NT2/D1 (cell line): Measurements from ENCODE around the gene CD164L2.
A peak's percentile ranks its signal among the peaks of the same experiment; 100 is the strongest.
"Not testable (repeated sequence)": the region's sequence is repeated elsewhere in the genome, so short reads cannot be mapped to it uniquely, and the experiment has no call there.

Experiments
- DNase-seq: peaks from one replicate; pipeline ENCODE4 v3.0.0-alpha.2; 2011; ENCODE audit warnings: low read depth, low spot score
- H3K27me3 ChIP-seq: 2 replicates; pipeline ENCODE4 v1.6.0; 2011; ENCODE audit warnings: mild to moderate bottlenecking; ENCODE audit not compliant: insufficient read length, insufficient read depth
- H3K36me3 ChIP-seq: 2 replicates; pipeline ENCODE4 v1.6.1; 2011; ENCODE audit warnings: mild to moderate bottlenecking, low read length, mixed read lengths; ENCODE audit not compliant: insufficient read depth, insufficient read length
- H3K4me1 ChIP-seq: 2 replicates; pipeline ENCODE4 v1.5.1; 2011; ENCODE audit not compliant: insufficient read depth, insufficient read length
- H3K4me3 ChIP-seq: 2 replicates; pipeline ENCODE4 v1.5.1; 2011; ENCODE audit warnings: low read depth; ENCODE audit not compliant: insufficient read length
- H3K9ac ChIP-seq: 2 replicates; pipeline ENCODE4 v1.6.0; 2011; ENCODE audit warnings: low read depth; ENCODE audit not compliant: insufficient read length
- H3K9me3 ChIP-seq: 2 replicates; pipeline ENCODE4 v1.5.1; 2011; ENCODE audit warnings: mild to moderate bottlenecking, low read length; ENCODE audit not compliant: insufficient read depth
- SUZ12 ChIP-seq: IDR thresholded peaks from 2 replicates; pipeline ENCODE4 v1.6.1; 2011; ENCODE audit not compliant: insufficient read length, insufficient read depth; ENCODE audit errors: extremely low read depth
- YY1 ChIP-seq: IDR thresholded peaks from 2 replicates; pipeline ENCODE4 v1.6.1; 2011; ENCODE audit not compliant: insufficient read length, insufficient read depth
- ZNF274 ChIP-seq: IDR thresholded peaks from 2 replicates; pipeline ENCODE4 v1.6.1; 2011; ENCODE audit warnings: mild to moderate bottlenecking, low read depth, low read length

CD164L2 gene

DNA sequence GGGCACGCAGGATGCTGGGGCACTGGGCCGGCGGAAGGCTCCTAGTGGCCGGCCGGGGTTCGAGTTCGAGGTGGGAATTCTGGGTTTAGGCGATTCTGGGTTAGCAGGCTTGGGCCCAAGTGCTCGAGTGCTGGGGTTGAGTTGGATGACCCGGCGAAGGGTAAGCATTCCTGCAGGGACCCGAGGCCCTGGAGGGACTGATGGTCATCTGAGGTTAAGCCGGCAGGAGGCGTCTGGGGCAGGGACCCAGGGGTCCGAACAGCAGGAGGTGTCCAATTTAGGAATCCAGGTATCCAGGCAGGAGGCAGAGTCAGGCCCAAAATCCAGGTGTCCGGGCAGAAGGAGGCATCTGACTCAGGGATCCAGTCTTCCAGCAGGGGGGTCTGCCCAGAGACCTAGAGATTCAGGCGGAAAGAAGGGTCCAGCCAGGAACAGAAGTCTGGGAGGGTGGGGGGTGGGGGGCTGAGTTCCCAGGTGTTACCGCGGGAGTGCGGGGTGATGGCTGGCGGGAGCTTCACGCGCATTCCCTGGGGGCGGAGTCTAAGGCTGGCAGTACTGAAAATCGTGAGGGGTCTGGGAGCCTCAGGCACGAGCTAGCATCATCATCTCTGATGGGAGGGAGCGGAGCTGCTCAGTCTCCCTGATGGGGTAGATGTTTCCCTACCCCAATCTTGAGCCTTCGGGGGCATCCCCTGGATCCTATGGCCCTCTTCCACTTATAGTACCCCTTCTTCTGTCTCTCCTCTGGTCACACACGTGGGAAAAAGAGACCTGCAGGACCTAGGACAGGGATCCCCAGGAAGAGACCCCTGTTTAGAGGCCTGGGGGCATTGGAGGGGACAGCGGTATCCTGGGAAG is 9.9 kb upstream of the CD164L2 start:
- Histone ChIP-seq H3K9ac (peak overlapping the region; percentile 83), H3K27me3 (peaks cover 12% of the 10 kb centered on the region), H3K36me3 (peaks cover 13% of the 10 kb centered on the region), H3K9me3 (no peaks in the 10 kb centered on the region), H3K4me1 (peaks cover 34% of the 10 kb centered on the region), H3K4me3 (peak overlapping the region; percentile 72)
- DNase-seq = no peak
- no peak for TF ChIP-seq ZNF274
- TF ChIP-seq SUZ12 = no peak
- TF ChIP-seq YY1 = no peak

DNA sequence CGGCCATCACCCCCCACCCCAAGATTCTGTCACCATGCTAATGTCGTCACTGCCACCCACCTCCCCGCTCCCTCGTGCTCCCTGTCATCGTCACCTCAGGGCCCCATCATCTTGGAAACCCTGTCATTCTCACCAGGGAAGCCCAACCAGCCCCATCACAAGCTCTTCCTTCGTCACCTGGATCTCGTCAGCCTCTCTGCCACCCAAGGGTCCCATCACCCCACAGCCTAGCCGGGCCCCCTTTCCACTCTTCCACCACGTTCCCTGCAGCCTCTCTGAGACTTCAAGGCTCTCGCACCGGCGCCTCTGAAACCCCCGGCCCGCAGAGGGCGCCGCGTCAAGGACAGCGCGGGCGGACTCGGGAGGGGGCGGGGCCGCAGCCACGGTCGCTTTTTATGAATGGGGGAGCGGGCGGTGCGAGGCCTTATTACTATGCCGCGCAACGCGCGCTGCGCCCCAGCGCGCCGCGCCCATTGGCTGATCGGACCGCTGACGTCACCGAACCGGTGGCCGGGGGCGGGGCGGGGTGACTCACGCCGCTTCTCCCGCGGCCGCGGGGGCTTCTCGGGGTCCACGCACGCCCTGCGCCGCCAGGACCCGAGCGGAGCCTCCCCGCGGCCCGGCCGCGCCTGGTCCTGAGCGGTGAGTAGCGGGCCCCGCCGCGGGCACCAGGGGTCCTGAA is 9.1 kb upstream of the CD164L2 start, which contains the start of gene GPR3:
Gene GPR3, plus strand, starts transcription at position 527 of the 682 bp plus-strand sequence. CDS start 1,177 bp downstream, outside the sequence.
- Histone ChIP-seq H3K4me1 (peaks cover 30% of the 10 kb centered on the region), H3K9me3 (no peaks in the 10 kb centered on the region), H3K36me3 (peaks cover 13% of the 10 kb centered on the region), H3K27me3 (peaks cover 12% of the 10 kb centered on the region), H3K9ac (peak within 1 kb of the TSS; percentile 83), H3K4me3 (peak within 1 kb of the TSS; percentile 72)
- DNase-seq = peak; percentile 96
- TF ChIP-seq ZNF274 (no peak), YY1 (no peak), SUZ12 (no peak)

- Histone ChIP-seq H3K9ac (peak overlapping the region; percentile 58), H3K27me3 (peaks cover 12% of the 10 kb centered on the region), H3K4me1 (peaks cover 27% of the 10 kb centered on the region), H3K9me3 (no peaks in the 10 kb centered on the region), H3K4me3 (no peak overlapping the region), H3K36me3 (peaks cover 13% of the 10 kb centered on the region)
- TF ChIP-seq SUZ12 (no peak), ZNF274 (no peak), YY1 (no peak)
- no peak for DNase-seq
Measured at GRCh38 chr1:27391511-27392095, 8.5 kb upstream of the CD164L2 start.

DNA sequence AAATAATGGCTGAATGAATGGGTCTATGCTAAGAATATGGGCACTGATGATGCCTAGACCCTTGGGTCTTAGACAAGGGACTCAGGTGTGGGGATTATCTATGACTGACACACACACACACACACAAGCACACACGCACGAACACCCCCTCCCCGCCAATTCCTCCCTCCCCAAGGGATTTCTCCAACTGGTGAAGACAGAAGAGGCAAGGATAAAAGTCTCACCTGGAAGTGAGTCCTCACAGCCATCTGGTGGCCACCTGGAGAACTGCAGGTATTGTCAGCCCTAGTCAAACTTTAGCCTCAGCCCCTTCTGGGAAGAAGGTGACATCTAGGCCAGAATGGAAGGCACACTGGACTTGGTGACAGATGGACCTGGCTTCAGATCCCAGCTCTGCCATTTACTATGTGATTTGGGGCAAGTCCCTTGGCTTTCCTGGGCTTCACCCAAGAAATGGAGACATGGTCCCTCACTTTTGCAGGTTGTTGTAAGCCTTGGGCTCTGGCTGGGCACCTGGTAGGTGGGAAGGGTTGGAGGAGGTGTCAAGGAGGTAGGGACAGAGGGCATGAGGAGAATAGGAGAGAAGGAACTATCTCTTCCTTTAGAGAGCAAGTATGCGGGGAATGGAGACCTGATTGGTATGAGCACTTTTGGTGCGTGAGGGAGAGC is 5.3 kb upstream of the CD164L2 start:
- Histone ChIP-seq H3K27me3 (peaks cover 12% of the 10 kb centered on the region), H3K9ac (no peak overlapping the region), H3K36me3 (no peaks in the 10 kb centered on the region), H3K9me3 (no peaks in the 10 kb centered on the region), H3K4me3 (no peak overlapping the region), H3K4me1 (peaks cover 20% of the 10 kb centered on the region)
- no peak for DNase-seq
- TF ChIP-seq ZNF274 (no peak), SUZ12 (no peak), YY1 (no peak)

DNA sequence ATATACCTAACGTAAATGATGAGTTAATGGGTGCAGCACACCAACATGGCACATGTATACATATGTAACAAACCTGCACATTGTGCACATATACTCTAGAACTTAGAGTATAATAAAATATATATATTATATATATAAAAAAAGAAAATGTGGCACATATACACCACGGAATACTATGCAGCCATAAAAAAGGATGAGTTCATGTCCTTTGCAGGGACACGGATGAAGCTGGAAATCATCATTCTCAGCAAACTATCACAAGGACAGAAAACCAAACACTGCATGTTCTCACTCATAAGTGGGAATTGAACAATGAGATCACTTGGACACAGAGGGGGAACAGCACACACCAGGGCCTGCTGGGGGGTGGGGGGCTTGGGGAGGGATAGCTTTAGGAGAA is 1.7 kb upstream of the CD164L2 start:
- not testable (repeated sequence) for H3K9ac ChIP-seq, H3K4me1 ChIP-seq, H3K9me3 ChIP-seq, H3K4me3 ChIP-seq, DNase-seq, H3K36me3 ChIP-seq
- H3K27me3 ChIP-seq = peaks cover 27% of the 10 kb centered on the region

- DNase-seq = no peak
- H3K9me3 ChIP-seq = no peaks in the 10 kb centered on the region
- H3K36me3 ChIP-seq = no peaks in the 10 kb centered on the region
- TF ChIP-seq ZNF274 (no peak), YY1 (no peak), SUZ12 (no peak)
- H3K9ac ChIP-seq = no peak overlapping the region
- peaks cover 17% of the 10 kb centered on the region for H3K4me1 ChIP-seq
- no peak overlapping the region for H3K4me3 ChIP-seq
- peaks cover 27% of the 10 kb centered on the region for H3K27me3 ChIP-seq
Measured at GRCh38 chr1:27383661-27384060, 528 bp upstream of the CD164L2 start.
